Measurements from ENCODE around the gene DPP6.

DNA sequence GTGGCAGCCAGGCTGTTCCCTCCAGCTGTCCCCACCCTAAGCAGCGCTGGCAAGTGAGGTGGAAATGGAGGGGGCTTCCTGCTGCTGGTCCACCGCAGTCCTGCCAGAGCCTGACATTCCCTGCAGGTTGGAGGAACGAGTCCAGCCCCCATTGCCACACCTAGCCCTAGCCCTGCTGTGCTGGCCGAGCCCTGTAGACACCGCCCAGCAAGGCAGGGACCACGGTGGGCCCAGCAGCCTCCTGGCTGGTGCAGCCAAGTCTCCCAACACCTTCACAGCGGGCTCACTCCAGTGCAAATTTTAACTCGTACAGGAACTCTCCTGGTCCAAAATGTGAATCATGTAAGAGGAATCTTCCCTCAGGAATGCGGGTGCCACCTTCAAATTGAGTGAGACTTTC is 834.4 kb downstream of the DPP6 start:
- no peak for TF ChIP-seq POLR2A (IDR thresholded peaks at IDR 0.05)
- TF ChIP-seq, protein P1, sequence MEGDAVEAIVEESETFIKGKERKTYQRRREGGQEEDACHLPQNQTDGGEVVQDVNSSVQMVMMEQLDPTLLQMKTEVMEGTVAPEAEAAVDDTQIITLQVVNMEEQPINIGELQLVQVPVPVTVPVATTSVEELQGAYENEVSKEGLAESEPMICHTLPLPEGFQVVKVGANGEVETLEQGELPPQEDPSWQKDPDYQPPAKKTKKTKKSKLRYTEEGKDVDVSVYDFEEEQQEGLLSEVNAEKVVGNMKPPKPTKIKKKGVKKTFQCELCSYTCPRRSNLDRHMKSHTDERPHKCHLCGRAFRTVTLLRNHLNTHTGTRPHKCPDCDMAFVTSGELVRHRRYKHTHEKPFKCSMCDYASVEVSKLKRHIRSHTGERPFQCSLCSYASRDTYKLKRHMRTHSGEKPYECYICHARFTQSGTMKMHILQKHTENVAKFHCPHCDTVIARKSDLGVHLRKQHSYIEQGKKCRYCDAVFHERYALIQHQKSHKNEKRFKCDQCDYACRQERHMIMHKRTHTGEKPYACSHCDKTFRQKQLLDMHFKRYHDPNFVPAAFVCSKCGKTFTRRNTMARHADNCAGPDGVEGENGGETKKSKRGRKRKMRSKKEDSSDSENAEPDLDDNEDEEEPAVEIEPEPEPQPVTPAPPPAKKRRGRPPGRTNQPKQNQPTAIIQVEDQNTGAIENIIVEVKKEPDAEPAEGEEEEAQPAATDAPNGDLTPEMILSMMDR (IDR thresholded peaks at IDR 0.05), result no peak

Measured in heart left ventricle (tissue), 13 donors.